Measurements from ENCODE around the gene DNAJC10.

DNAJC10 gene

GRCh38 chr2:182818925-182819324 lies 102.9 kb downstream of the DNAJC10 start:
- no peak overlapping the region for H3K9ac ChIP-seq
- H3K4me1 ChIP-seq (ENCODE audit: low read depth, poor library complexity, severe bottlenecking): no peaks in the 10 kb centered on the region
- H3K4me3 ChIP-seq (IDR thresholded peaks at IDR 0.05; ENCODE audit: insufficient read depth, low read depth, low read length): no peak overlapping the region
- no peaks in the 10 kb centered on the region for H3K36me3 ChIP-seq (ENCODE audit: insufficient read depth)
- H3K79me2 ChIP-seq (ENCODE audit: insufficient read depth, low read depth): no peaks in the 10 kb centered on the region
- no peak for TF ChIP-seq CTCF (conservative IDR thresholded peaks at IDR 0.05; ENCODE audit: low read depth, low read length)
- H3K27me3 ChIP-seq (ENCODE audit: insufficient read depth, low read depth): no peaks in the 10 kb centered on the region
- H3K4me2 ChIP-seq: no peak overlapping the region
- H4K20me1 ChIP-seq (ENCODE audit: insufficient read depth): no peaks in the 10 kb centered on the region
- H3K27ac ChIP-seq: no peak overlapping the region
- H2AFZ ChIP-seq (ENCODE audit: low read depth): no peak overlapping the region

GRCh38 chr2:182819412-182819811 lies 103.4 kb downstream of the DNAJC10 start:
- H3K36me3 ChIP-seq (ENCODE audit: insufficient read depth): no peaks in the 10 kb centered on the region
- H4K20me1 ChIP-seq (ENCODE audit: insufficient read depth): no peaks in the 10 kb centered on the region
- no peaks in the 10 kb centered on the region for H3K27me3 ChIP-seq (ENCODE audit: insufficient read depth, low read depth)
- no peak overlapping the region for H3K27ac ChIP-seq
- no peaks in the 10 kb centered on the region for H3K4me1 ChIP-seq (ENCODE audit: low read depth, poor library complexity, severe bottlenecking)
- no peak overlapping the region for H2AFZ ChIP-seq (ENCODE audit: low read depth)
- no peak overlapping the region for H3K4me2 ChIP-seq
- H3K79me2 ChIP-seq (ENCODE audit: insufficient read depth, low read depth): no peaks in the 10 kb centered on the region
- TF ChIP-seq CTCF (conservative IDR thresholded peaks at IDR 0.05; ENCODE audit: low read depth, low read length): no peak
- no peak overlapping the region for H3K4me3 ChIP-seq (IDR thresholded peaks at IDR 0.05; ENCODE audit: insufficient read depth, low read depth, low read length)
- H3K9ac ChIP-seq: no peak overlapping the region

- Histone ChIP-seq H3K9ac (no peak overlapping the region), H3K4me3 (IDR thresholded peaks at IDR 0.05; ENCODE audit: insufficient read depth, low read depth, low read length) (no peak overlapping the region), H2AFZ (ENCODE audit: low read depth) (no peak overlapping the region), H3K4me1 (ENCODE audit: low read depth, poor library complexity, severe bottlenecking) (no peaks in the 10 kb centered on the region), H3K27me3 (ENCODE audit: insufficient read depth, low read depth) (no peaks in the 10 kb centered on the region), H3K36me3 (ENCODE audit: insufficient read depth) (no peaks in the 10 kb centered on the region), H3K27ac (no peak overlapping the region), H3K79me2 (ENCODE audit: insufficient read depth, low read depth) (no peaks in the 10 kb centered on the region), H3K4me2 (no peak overlapping the region), H4K20me1 (ENCODE audit: insufficient read depth) (no peaks in the 10 kb centered on the region)
- no peak for TF ChIP-seq CTCF (conservative IDR thresholded peaks at IDR 0.05; ENCODE audit: low read depth, low read length)
These were observed 105.1 kb downstream of the DNAJC10 start for GRCh38 chr2:182821182-182821581.

GRCh38 chr2:182822733-182823132 lies 106.7 kb downstream of the DNAJC10 start:
- Histone ChIP-seq H3K9ac (no peak overlapping the region), H4K20me1 (ENCODE audit: insufficient read depth) (no peaks in the 10 kb centered on the region), H3K79me2 (ENCODE audit: insufficient read depth, low read depth) (no peaks in the 10 kb centered on the region), H3K4me3 (IDR thresholded peaks at IDR 0.05; ENCODE audit: insufficient read depth, low read depth, low read length) (no peak overlapping the region), H3K4me2 (no peak overlapping the region), H3K36me3 (ENCODE audit: insufficient read depth) (no peaks in the 10 kb centered on the region), H2AFZ (ENCODE audit: low read depth) (no peak overlapping the region), H3K27ac (no peak overlapping the region), H3K27me3 (ENCODE audit: insufficient read depth, low read depth) (no peaks in the 10 kb centered on the region), H3K4me1 (ENCODE audit: low read depth, poor library complexity, severe bottlenecking) (no peaks in the 10 kb centered on the region)
- TF ChIP-seq CTCF (conservative IDR thresholded peaks at IDR 0.05; ENCODE audit: low read depth, low read length): no peak

All from KMS-11 (cell line).